H1 (cell line): ENCODE results near the gene NR4A1. TPM values are rescaled to one million over a fixed set of nuclear protein-coding genes. Genes with fewer than 3 reads are reported as not detected.

Experiments used
- CHD2 ChIP-seq: IDR thresholded peaks from 2 replicates; pipeline ENCODE4 v1.6.1; 2012; ENCODE audit warnings: low read length, improper control_type of control experiment
- JUND ChIP-seq: IDR thresholded peaks from 2 replicates; pipeline ENCODE4 v1.6.1; 2011; ENCODE audit warnings: mild to moderate bottlenecking, improper control_type of control experiment, low read length
- polyA plus RNA-seq, 7 experiments: library from polyadenylated mRNA; depleted of rRNA in 3 of 7; stranded (reverse) in 5 of 7; unstranded in 2 of 7; fragments of >200 nt in 5 of 7; fragments of 200-250 nt in 2 of 7; gene quantifications; 1 replicate in 5 of 7; 2 replicates in 1 of 7; 4 replicates in 1 of 7; pipeline versions ENCODE4 v1.2.1 to v1.2.3, GENCODE V29; 2011 to 2013; ENCODE audit warnings: missing spikeins in 2 of 7, mixed read lengths in 2 of 7
- total RNA-seq: library from RNA; stranded (reverse); fragmentation: NEBNext Ultra II Directional; extraction: Animal tissue kit (Norgen Biotek cat#: 25700); gene quantifications from 2 replicates; pipeline ENCODE4 v1.2.1, GENCODE V29; 2021

Gene NR4A1
- total and polyA plus RNA-seq, 2 of the 8 experiments (the other 6 are each of a cell fraction or from before 2014, with no cell fraction given), result 18.7 to 23.3 TPM

- TF ChIP-seq CHD2 (no peak), JUND (no peak)
Observed at GRCh38 chr12:52018433-52019112, 32.7 kb upstream of the NR4A1 start (continued).
